HEK293 (cell line): ENCODE measurements around the gene MAN2A2.

Experiments used
- BCL11A ChIP-seq: fragments of 450-650 bp; formaldehyde crosslinking; IDR thresholded peaks from 2 replicates; pipeline ENCODE4 v1.5.1; 2016; ENCODE audit warnings: low read depth, missing biosample characterization, missing genetic modification characterization
- CTCF ChIP-seq: fragments of 450-650 bp; formaldehyde crosslinking; IDR thresholded peaks from 2 replicates; pipeline ENCODE4 v1.5.1; 2016; ENCODE audit warnings: missing biosample characterization, missing genetic modification characterization
- KLF9 ChIP-seq: fragments of 450-650 bp; formaldehyde crosslinking; IDR thresholded peaks from 2 replicates; pipeline ENCODE4 v1.5.1; 2016; ENCODE audit warnings: missing biosample characterization, missing genetic modification characterization, low read depth
- ZBTB49 ChIP-seq: fragments of 450-650 bp; formaldehyde crosslinking; IDR thresholded peaks from 2 replicates; pipeline ENCODE4 v1.5.1; 2016; ENCODE audit warnings: missing biosample characterization, missing genetic modification characterization, low read depth
- ZNF26 ChIP-seq: fragments of 450-650 bp; formaldehyde crosslinking; IDR thresholded peaks from 2 replicates; pipeline ENCODE4 v1.5.1; 2016; ENCODE audit warnings: missing biosample characterization, missing genetic modification characterization
- ZNF639 ChIP-seq: fragments of 450-650 bp; formaldehyde crosslinking; IDR thresholded peaks from 2 replicates; pipeline ENCODE4 v1.5.1; 2016; ENCODE audit warnings: missing biosample characterization, missing genetic modification characterization
- ZNF768 ChIP-seq: fragments of 450-650 bp; formaldehyde crosslinking; IDR thresholded peaks from 2 replicates; pipeline ENCODE4 v1.5.1; 2018; ENCODE audit warnings: missing biosample characterization, mild to moderate bottlenecking, missing genetic modification characterization
- ZSCAN18 ChIP-seq: fragments of 450-650 bp; formaldehyde crosslinking; IDR thresholded peaks from 2 replicates; pipeline ENCODE4 v1.5.1; 2016; ENCODE audit warnings: missing biosample characterization, missing genetic modification characterization

- TF ChIP-seq ZNF26 (tag by site-specific recombination), result no peak
- no peak for TF ChIP-seq CTCF
- TF ChIP-seq ZNF768 (tag by site-specific recombination), result no peak
- no peak for TF ChIP-seq BCL11A (tag by site-specific recombination)
- TF ChIP-seq ZNF639, result no peak
- TF ChIP-seq KLF9 (tag by site-specific recombination), result no peak
- no peak for TF ChIP-seq ZBTB49 (tag by site-specific recombination)
- no peak for TF ChIP-seq ZSCAN18 (tag by site-specific recombination)
Measured at GRCh38 chr15:90959028-90959595, 56.0 kb downstream of the MAN2A2 start.
